ENCODE data around the gene NRXN2. TPM values are rescaled to one million over a fixed set of nuclear protein-coding genes. Genes with fewer than 3 reads are reported as not detected.

NRXN2 gene
- total and polyA plus RNA-seq, 10 of the 15 experiments (the other 5 are each of a cell fraction or from before 2014, with no cell fraction given), result 0.03 to 1.4 (median 0.23) TPM

DNA sequence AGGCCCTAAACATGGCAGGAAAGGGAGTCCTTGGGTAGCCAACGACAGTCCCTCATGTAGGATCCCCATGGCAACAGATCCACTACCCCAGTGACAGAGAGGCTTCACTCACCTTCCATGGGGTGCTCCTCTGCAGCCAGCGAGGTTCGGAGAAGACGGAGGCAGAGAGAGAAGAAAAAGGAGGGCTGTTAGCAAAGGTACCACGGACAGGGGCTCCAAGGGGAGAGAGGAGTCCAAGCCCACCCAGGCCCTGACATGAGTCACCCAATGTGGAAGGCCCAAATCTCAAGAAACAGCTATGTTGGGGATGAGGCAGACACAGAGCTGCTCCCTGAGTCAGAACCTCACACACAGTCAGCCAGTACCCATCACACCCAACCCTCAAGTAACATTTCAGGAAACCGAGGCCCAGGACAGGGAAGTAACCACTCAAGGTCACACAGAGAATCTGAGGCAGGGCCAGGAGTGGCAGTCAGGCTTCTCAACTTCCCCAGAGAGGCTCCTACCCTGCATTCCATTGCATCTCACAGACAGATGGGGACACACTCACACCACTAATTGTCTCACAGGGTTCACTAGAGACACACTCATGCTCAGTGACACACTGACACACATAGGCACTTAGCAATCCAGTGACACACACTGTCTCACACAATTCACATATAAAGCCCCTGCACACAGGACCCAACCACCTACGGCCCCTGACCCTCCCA, 25.2 kb downstream of the NRXN2 start:
- Histone ChIP-seq H3K9ac (ENCODE audit: control insufficient read depth, insufficient read depth, low read length) (no peak overlapping the region), H3K4me3 (no peak overlapping the region), H3K4me2 (ENCODE audit: control insufficient read depth, insufficient read depth) (no peak overlapping the region), H3K9me3 (replicated peaks; ENCODE audit: control insufficient read depth, insufficient read depth, low read length) (no peaks in the 10 kb centered on the region), H4K20me1 (ENCODE audit: control insufficient read depth, insufficient read depth) (no peaks in the 10 kb centered on the region), H2AFZ (ENCODE audit: control insufficient read depth, low read depth, low read length) (no peak overlapping the region), H3K4me1 (ENCODE audit: control insufficient read depth, insufficient read depth, low read length) (0 out of 2 replicates have a peak, but pooled peaks cover 3% of the 10 kb centered on the region), H3K36me3 (ENCODE audit: control insufficient read depth in 2 of 2, insufficient read depth in 2 of 2, low read length in 1 of 2) (no peaks in the 10 kb centered on the region), H3K79me2 (ENCODE audit: control insufficient read depth, insufficient read depth, low read length) (no peaks in the 10 kb centered on the region), H3K27ac (ENCODE audit: control insufficient read depth, insufficient read depth) (no peak overlapping the region), H3K27me3 (replicated peaks in 1 of 2; ENCODE audit: control insufficient read depth in 2 of 2, insufficient read depth in 2 of 2, low read length in 1 of 2) (peaks cover 0 to 2% of the 10 kb centered on the region in 2 experiments)
- no peak for TF ChIP-seq YY1 (IDR thresholded peaks at IDR 0.05; ENCODE audit: low read depth, low read length)
- TF ChIP-seq PAX5 (IDR thresholded peaks at IDR 0.05; ENCODE audit: borderline replicate concordance, low read depth, low read length), result no peak
- no peak for TF ChIP-seq ZSCAN29 (IDR thresholded peaks at IDR 0.05)
- 0 out of 2 replicates have a peak, but pooled peaks have one; percentile 4 for TF ChIP-seq TCF3 (IDR thresholded peaks at IDR 0.05; ENCODE audit: borderline replicate concordance, insufficient read depth, low read depth, low read length)
- TF ChIP-seq, protein P1, sequence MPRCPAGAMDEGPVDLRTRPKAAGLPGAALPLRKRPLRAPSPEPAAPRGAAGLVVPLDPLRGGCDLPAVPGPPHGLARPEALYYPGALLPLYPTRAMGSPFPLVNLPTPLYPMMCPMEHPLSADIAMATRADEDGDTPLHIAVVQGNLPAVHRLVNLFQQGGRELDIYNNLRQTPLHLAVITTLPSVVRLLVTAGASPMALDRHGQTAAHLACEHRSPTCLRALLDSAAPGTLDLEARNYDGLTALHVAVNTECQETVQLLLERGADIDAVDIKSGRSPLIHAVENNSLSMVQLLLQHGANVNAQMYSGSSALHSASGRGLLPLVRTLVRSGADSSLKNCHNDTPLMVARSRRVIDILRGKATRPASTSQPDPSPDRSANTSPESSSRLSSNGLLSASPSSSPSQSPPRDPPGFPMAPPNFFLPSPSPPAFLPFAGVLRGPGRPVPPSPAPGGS (IDR thresholded peaks at IDR 0.05; ENCODE audit: borderline replicate concordance, insufficient read depth, low read depth, low read length, poor library complexity, severe bottlenecking), result peak; percentile 83
- TF ChIP-seq MYB (IDR thresholded peaks at IDR 0.05; ENCODE audit: borderline replicate concordance, low read depth, low read length), result no peak
- TF ChIP-seq, protein P2, sequence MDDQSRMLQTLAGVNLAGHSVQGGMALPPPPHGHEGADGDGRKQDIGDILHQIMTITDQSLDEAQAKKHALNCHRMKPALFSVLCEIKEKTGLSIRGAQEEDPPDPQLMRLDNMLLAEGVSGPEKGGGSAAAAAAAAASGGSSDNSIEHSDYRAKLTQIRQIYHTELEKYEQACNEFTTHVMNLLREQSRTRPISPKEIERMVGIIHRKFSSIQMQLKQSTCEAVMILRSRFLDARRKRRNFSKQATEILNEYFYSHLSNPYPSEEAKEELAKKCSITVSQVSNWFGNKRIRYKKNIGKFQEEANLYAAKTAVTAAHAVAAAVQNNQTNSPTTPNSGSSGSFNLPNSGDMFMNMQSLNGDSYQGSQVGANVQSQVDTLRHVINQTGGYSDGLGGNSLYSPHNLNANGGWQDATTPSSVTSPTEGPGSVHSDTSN (IDR thresholded peaks at IDR 0.05; ENCODE audit: insufficient replicate concordance, low read depth, low read length), result peak; percentile 36
- intact Hi-C loops (cut with micrococcal nuclease; ENCODE audit: unreplicated experiment) (no loop called here), in situ Hi-C loops (cut with MboI) (no loop called here)
- POLR2A ChIA-PET, result no interaction called here
- no peak for FAIRE-seq
- WGBS (ENCODE audit: insufficient coverage, insufficient replicate concordance, low lambda C conversion rate, missing lambda C conversion rate), result 22% methylated on average over 7 of the region's 7 CpGs
- SMC1A ChIA-PET (ENCODE audit: uncharacterized antibody, unreplicated experiment), result no interaction called here
- no peak for ATAC-seq
- no TSS peak for BruUV-seq (replicated peaks)
- CTCF ChIA-PET, result interaction anchor here (0.6 to 3.5 kb wide), 2 partner anchors 9 to 24 kb away, joined by 3 to 22 read pairs; no protein-coding TSS in a partner anchor
- RAD21 ChIA-PET (ENCODE audit: unreplicated experiment), result no interaction called here
- DNase-seq (ENCODE audit: low read depth, low spot score), result no peak
